CD4-positive, CD25-positive, alpha-beta regulatory T cell (primary cell): ENCODE results near the gene ANKRD63. TPM values are rescaled to one million over a fixed set of nuclear protein-coding genes. Genes with fewer than 3 reads are reported as not detected.

Experiments used
- ATAC-seq, 2 donors: fragments of 150-1000 bp; cut with Tn5 transposase; one replicate each; pipeline ENCODE4 v1.10.0; 2021; ENCODE audit warnings: low read depth in 2 of 2, moderate number of reproducible peaks in 2 of 2, moderate library complexity in 1 of 2
- DNase-seq, 3 donors: peaks; one replicate each; pipeline versions ENCODE4 v3.0.0 to v3.0.0-alpha.2; 2012 to 2022; ENCODE audit warnings: mixed read lengths in 1 of 3
- H3K27ac ChIP-seq: one replicate; pipeline ENCODE4 v1.7.0; 2013; ENCODE audit warnings: mild to moderate bottlenecking, low read length; ENCODE audit not compliant: insufficient read depth, poor library complexity, severe bottlenecking
- H3K27me3 ChIP-seq: one replicate; pipeline ENCODE4 v1.7.0; 2013; ENCODE audit warnings: low read length; ENCODE audit not compliant: control insufficient read depth, insufficient read depth
- H3K36me3 ChIP-seq: one replicate; pipeline ENCODE4 v1.7.0; 2013; ENCODE audit warnings: mild to moderate bottlenecking, low read length, moderate library complexity; ENCODE audit not compliant: control insufficient read depth, insufficient read depth
- H3K4me1 ChIP-seq: 2 replicates; pipeline ENCODE4 v1.7.0; 2013; ENCODE audit warnings: mild to moderate bottlenecking, low read length; ENCODE audit not compliant: insufficient read depth, control insufficient read depth, poor library complexity, severe bottlenecking
- H3K4me3 ChIP-seq: one replicate; pipeline ENCODE4 v1.7.0; 2013; ENCODE audit warnings: low read depth, mild to moderate bottlenecking, low read length, moderate library complexity
- H3K9me3 ChIP-seq, 2 experiments: 1 replicate in 1 of 2; 2 replicates in 1 of 2; pipeline ENCODE4 v1.7.0; 2013; ENCODE audit warnings: low read length in 2 of 2, mild to moderate bottlenecking in 1 of 2, moderate library complexity in 1 of 2; ENCODE audit not compliant: control insufficient read depth in 2 of 2
- H3K27ac Mint-ChIP-seq, 3 donors: one replicate each; pipeline ENCODE4 v1.8.0; 2020 to 2022; ENCODE audit warnings: mild to moderate bottlenecking in 3 of 3, mixed read lengths in 3 of 3, moderate library complexity in 2 of 3
- H3K27me3 Mint-ChIP-seq: one replicate; pipeline ENCODE4 v1.8.0; 2022; ENCODE audit warnings: mild to moderate bottlenecking, mixed read lengths
- H3K36me3 Mint-ChIP-seq: one replicate; pipeline ENCODE4 v1.8.0; 2020; ENCODE audit warnings: mixed read lengths
- H3K4me1 Mint-ChIP-seq, 4 donors: one replicate each; pipeline ENCODE4 v1.8.0; 2020 to 2022; ENCODE audit warnings: mixed read lengths in 4 of 4, mild to moderate bottlenecking in 1 of 4
- H3K4me3 Mint-ChIP-seq, 4 donors: one replicate each; pipeline ENCODE4 v1.8.0; 2020 to 2022; ENCODE audit warnings: mild to moderate bottlenecking in 4 of 4, mixed read lengths in 4 of 4, moderate library complexity in 3 of 4
- H3K9me3 Mint-ChIP-seq, 7 donors: one replicate each; pipeline ENCODE4 v1.8.0; 2020 to 2022; ENCODE audit warnings: mixed read lengths in 7 of 7, mild to moderate bottlenecking in 3 of 7, moderate library complexity in 2 of 7
- polyA plus RNA-seq, 4 donors: library from polyadenylated mRNA; unstranded; fragments of 300-500 nt; fragmentation: Illumina TruSeq; gene quantifications; one replicate each; pipeline ENCODE4 v1.2.3, GENCODE V29; 2021
- total RNA-seq: library from RNA; stranded (reverse); gene quantifications from one replicate; pipeline ENCODE4 v1.2.3, GENCODE V29; 2022

Gene ANKRD63
- total and polyA plus RNA-seq, 5 donors from 2014 or later: 0.35 TPM; not detected in 4

DNA sequence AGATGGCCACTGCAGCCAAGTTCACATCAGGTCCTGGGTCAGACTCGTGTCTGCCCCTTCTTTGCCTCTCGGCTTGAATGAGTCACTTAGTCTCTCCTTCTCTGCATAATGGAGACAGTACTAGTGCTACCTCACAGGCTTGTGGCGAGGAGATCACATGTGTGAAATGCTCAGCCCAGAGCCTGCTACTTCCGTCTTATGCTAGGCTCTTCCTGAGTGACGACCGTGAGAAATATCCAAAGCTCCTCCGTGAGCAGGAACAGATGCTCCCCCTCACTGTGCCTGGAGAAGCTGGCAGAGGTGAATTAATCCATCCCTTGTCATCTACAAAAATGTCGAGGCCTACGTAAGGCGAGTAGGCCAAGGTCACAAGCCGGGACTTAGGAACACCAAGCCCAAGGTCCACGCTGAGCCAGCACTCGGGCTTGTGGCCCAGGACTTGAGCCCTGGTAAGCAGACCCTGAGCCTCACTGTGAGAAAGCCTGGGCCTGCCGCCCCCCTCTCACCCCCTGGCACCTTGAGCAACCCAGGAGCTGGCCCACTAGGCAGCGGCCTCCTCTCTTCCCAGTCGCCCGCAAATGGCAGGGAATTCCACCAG, 26.1 kb downstream of the ANKRD63 start:
- H3K27me3 Mint-ChIP-seq: peaks cover 35% of the 10 kb centered on the region
- no peak overlapping the region for H3K27ac Mint-ChIP-seq
- no peak overlapping the region for H3K4me3 ChIP-seq
- H3K4me3 Mint-ChIP-seq: no peak overlapping the region
- H3K9me3 Mint-ChIP-seq: no peaks in the 10 kb centered on the region
- H3K9me3 ChIP-seq: no peaks in the 10 kb centered on the region
- ATAC-seq (peak in 1 of 2 donors; percentile 36), DNase-seq (no peak)
- peaks cover 16% of the 10 kb centered on the region for H3K4me1 ChIP-seq
- no peaks in the 10 kb centered on the region for H3K36me3 ChIP-seq
- H3K4me1 Mint-ChIP-seq: peaks cover 0 to 9% (median 0%) of the 10 kb centered on the region in 4 donors
- peaks cover 6% of the 10 kb centered on the region for H3K27me3 ChIP-seq
- no peaks in the 10 kb centered on the region for H3K36me3 Mint-ChIP-seq
- no peak overlapping the region for H3K27ac ChIP-seq

DNA sequence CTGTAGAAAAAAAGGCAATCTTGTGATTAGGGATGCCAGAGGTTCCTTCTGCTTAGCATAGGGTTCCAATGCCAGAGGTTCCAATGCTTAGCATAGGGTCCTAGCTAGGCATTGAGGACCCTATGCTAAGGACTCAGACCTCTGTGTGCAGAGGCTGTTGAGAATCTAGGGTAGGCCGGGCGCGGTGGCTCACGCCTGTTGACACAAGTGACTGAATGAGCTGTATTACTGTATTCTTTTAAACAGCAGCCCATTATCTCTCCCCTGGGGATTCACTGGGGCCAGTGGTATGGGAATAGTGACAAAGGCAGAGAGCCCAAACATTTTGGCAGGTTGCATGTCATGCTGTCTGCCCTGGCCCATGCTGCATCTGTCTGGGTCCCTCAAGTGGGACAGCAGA, 27.8 kb downstream of the ANKRD63 start:
- Histone ChIP-seq H3K36me3 (no peaks in the 10 kb centered on the region), H3K9me3 (no peaks in the 10 kb centered on the region), H3K4me3 (no peak overlapping the region), H3K27me3 (peaks cover 10% of the 10 kb centered on the region), H3K27ac (no peak overlapping the region), H3K4me1 (peaks cover 16% of the 10 kb centered on the region)
- ATAC-seq (no peak), DNase-seq (no peak)
- Mint-ChIP-seq H3K27ac (no peak overlapping the region), H3K36me3 (no peaks in the 10 kb centered on the region), H3K4me1 (peaks cover 0 to 9% (median 4%) of the 10 kb centered on the region in 4 donors), H3K9me3 (no peaks in the 10 kb centered on the region), H3K4me3 (peak overlapping the region in 1 of 4 donors; percentile 9), H3K27me3 (peaks cover 52% of the 10 kb centered on the region)

DNA sequence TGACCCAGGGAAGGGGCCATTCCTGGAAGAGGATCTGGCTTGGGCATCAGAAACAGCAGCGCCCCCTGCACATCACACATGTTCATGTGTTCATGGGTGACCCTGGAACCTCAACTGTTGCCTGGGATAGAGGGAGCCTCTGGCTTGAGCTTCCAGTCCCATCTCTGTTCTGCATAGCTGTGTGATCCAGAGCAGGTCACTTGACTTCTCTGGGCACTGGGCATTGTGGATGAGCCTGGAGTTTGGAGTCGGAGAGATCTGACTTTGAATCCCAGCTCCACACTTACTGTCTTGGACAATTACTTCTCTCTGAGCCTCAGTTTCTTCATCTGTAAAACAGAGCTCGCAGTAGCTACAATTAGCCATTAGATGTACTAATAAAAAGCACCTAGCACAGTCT, 28.4 kb downstream of the ANKRD63 start:
- peak overlapping the region in 3 of 4 donors; percentile 9 to 66 (median 32) for H3K4me3 Mint-ChIP-seq
- no peaks in the 10 kb centered on the region for H3K36me3 ChIP-seq
- H3K27ac Mint-ChIP-seq: peak overlapping the region in 1 of 3 donors; percentile 6
- H3K36me3 Mint-ChIP-seq: no peaks in the 10 kb centered on the region
- H3K9me3 Mint-ChIP-seq: no peaks in the 10 kb centered on the region
- ATAC-seq (no peak), DNase-seq (no peak)
- H3K9me3 ChIP-seq: no peaks in the 10 kb centered on the region
- peaks cover 56% of the 10 kb centered on the region for H3K27me3 Mint-ChIP-seq
- H3K4me1 Mint-ChIP-seq: peaks cover 0 to 9% (median 4%) of the 10 kb centered on the region in 4 donors
- H3K4me3 ChIP-seq: no peak overlapping the region
- peaks cover 16% of the 10 kb centered on the region for H3K4me1 ChIP-seq
- no peak overlapping the region for H3K27ac ChIP-seq
- H3K27me3 ChIP-seq: peaks cover 10% of the 10 kb centered on the region

DNA sequence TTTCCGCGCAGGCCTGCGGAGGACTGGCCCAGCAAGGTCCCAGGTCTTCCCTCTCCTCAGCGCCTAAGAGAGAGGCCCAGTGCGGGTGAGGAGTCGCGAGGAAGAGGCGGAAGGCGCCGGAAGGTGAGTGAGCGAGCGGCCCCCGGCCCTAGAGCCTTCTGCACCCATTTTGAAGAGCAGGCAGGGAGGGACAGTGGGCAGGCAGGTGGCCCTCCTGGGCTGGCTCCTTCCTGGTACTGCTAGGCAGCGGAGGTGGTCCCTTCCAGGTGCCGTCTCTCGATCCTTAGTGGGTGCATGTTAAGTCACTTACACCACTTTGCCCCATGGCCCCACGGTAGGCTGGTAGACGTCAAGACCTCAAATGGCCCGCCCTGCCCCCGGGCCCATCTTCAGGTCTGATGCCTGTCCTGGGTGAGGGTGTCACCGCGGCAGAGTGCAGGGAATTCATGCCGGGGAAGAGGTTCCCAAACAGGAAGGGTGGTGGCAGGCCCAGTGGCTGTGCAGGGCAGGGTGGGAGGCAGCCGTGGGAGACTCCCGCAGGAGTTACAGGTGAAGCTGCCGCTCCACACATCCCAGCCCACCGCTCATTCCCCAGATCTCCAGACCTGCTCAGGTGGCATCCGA, 29.6 kb downstream of the ANKRD63 start:
- H3K9me3 ChIP-seq: no peaks in the 10 kb centered on the region
- DNase-seq: peak in 1 of 3 donors; percentile 13
- peaks cover 61% of the 10 kb centered on the region for H3K27me3 Mint-ChIP-seq
- no peak overlapping the region for H3K27ac Mint-ChIP-seq
- peaks cover 0 to 9% (median 4%) of the 10 kb centered on the region in 4 donors for H3K4me1 Mint-ChIP-seq
- H3K4me3 Mint-ChIP-seq: peak overlapping the region; percentile 5 to 69 (median 62)
- no peaks in the 10 kb centered on the region for H3K36me3 ChIP-seq
- peaks cover 16% of the 10 kb centered on the region for H3K4me1 ChIP-seq
- H3K9me3 Mint-ChIP-seq: no peaks in the 10 kb centered on the region
- peaks cover 10% of the 10 kb centered on the region for H3K27me3 ChIP-seq
- no peak for ATAC-seq
- H3K36me3 Mint-ChIP-seq: no peaks in the 10 kb centered on the region
- no peak overlapping the region for H3K27ac ChIP-seq
- no peak overlapping the region for H3K4me3 ChIP-seq

DNA sequence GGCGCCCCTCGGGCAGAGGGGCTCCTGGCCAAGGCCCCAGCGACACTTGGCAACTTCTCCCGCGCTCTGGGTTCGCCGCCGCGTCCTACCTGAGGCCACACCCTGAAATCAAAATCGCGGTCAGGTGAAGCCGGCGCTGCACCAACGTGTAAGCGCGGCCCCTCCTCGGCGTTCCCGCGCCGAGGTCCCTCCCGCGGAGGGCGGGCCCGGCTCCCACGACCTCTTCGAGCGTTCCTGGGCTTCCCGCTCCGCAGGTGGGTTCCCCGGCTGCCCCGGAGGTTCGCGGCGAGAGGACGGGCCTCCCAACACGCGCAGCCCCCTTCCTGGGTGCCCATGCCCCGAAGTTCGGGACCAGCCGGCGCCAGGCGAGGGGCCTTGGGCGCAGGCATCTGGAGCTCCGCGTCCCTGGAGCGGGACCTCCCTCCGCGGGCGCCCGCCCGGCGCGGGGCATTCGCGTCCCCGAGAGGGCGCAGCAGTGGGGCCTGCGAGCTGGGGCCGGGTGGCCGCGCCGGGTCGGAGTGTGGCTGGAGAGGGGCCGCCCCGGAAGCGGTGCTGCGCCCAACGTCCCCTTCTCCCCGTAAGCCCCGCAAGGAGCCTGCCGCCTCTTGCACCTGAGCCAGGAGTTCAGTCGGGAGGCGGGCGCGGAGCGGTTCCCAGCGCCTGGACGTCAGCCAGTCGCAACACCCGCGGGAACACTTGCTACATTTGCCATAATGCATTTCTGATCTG, 30.3 kb downstream of the ANKRD63 start:
- Histone ChIP-seq H3K4me1 (peaks cover 16% of the 10 kb centered on the region), H3K27ac (no peak overlapping the region), H3K27me3 (peaks cover 10% of the 10 kb centered on the region), H3K36me3 (no peaks in the 10 kb centered on the region), H3K9me3 (no peaks in the 10 kb centered on the region), H3K4me3 (no peak overlapping the region)
- Mint-ChIP-seq H3K27me3 (peaks cover 61% of the 10 kb centered on the region), H3K4me3 (peak overlapping the region in 3 of 4 donors; percentile 56 to 69 (median 69)), H3K27ac (no peak overlapping the region), H3K36me3 (no peaks in the 10 kb centered on the region), H3K9me3 (no peaks in the 10 kb centered on the region), H3K4me1 (peaks cover 0 to 9% (median 4%) of the 10 kb centered on the region in 4 donors)
- no peak for ATAC-seq
- DNase-seq: peak in 1 of 3 donors; percentile 25

DNA sequence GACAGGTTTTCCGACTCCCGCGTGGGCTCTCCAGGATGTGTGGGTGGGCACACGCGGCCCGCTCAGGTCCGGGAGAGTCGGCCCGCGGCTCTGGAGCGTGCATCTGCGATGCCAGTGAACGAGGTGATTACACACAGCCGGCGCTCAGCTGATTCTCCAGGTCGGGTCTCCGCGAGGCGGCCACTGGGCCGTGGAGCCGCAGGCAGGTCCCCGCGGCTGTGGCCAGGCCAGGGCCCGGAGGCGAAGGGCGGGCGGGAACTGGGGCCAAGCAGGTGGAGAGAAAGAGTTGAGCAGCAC, 30.8 kb downstream of the ANKRD63 start:
- H3K4me3 Mint-ChIP-seq: no peak overlapping the region
- no peak for DNase-seq
- Histone ChIP-seq H3K4me1 (peaks cover 16% of the 10 kb centered on the region), H3K36me3 (no peaks in the 10 kb centered on the region), H3K9me3 (no peaks in the 10 kb centered on the region), H3K4me3 (no peak overlapping the region), H3K27me3 (peaks cover 10% of the 10 kb centered on the region), H3K27ac (no peak overlapping the region)
- peaks cover 61% of the 10 kb centered on the region for H3K27me3 Mint-ChIP-seq
- H3K27ac Mint-ChIP-seq: no peak overlapping the region
- H3K36me3 Mint-ChIP-seq: no peaks in the 10 kb centered on the region
- ATAC-seq: no peak
- no peaks in the 10 kb centered on the region for H3K9me3 Mint-ChIP-seq
- peaks cover 0 to 9% (median 4%) of the 10 kb centered on the region in 4 donors for H3K4me1 Mint-ChIP-seq

DNA sequence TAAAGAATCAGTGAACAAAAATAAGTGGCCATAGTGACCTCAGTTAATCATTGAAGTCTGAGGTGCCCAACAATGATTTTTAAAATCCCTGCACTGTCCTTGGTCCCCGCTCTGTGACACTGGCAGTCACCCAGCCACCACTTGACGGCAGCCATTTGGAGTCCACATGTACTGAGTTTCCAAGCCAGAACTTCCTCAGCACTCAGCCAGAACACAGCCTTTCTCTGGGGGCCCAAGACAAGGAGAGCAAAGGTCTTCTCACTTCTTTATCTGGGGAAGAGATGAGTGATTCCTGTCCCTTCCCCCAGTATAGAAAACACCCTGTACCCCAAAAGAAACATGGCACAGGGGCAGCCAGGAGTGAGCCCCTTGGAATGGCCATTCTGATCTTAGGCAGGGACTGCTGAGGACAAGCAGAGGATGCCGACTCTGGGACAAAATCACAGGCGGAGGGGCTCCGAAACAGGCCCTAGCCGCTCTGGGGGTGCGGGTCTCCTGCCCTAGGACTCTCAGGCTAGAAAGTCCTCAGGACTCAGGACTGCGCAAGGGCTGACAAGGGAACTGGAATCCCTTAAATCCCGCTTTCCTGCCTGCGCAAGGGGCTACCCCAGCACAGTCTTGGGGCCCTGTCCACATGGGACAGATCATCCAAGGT, 31.3 kb downstream of the ANKRD63 start:
- no peak overlapping the region for H3K27ac ChIP-seq
- no peaks in the 10 kb centered on the region for H3K9me3 ChIP-seq
- DNase-seq: no peak
- H3K27ac Mint-ChIP-seq: no peak overlapping the region
- no peaks in the 10 kb centered on the region for H3K36me3 ChIP-seq
- peaks cover 0 to 9% (median 4%) of the 10 kb centered on the region in 4 donors for H3K4me1 Mint-ChIP-seq
- peaks cover 66% of the 10 kb centered on the region for H3K27me3 Mint-ChIP-seq
- H3K4me3 Mint-ChIP-seq: peak overlapping the region; percentile 4 to 63 (median 35)
- H3K9me3 Mint-ChIP-seq: no peaks in the 10 kb centered on the region
- ATAC-seq: no peak
- peaks cover 16% of the 10 kb centered on the region for H3K4me1 ChIP-seq
- H3K4me3 ChIP-seq: no peak overlapping the region
- H3K27me3 ChIP-seq: peaks cover 10% of the 10 kb centered on the region
- no peaks in the 10 kb centered on the region for H3K36me3 Mint-ChIP-seq
